CD4-positive, alpha-beta T cell treated with Interleukin-15 for 4 hours (primary cell): ENCODE results near the gene MPLKIP.
"Not testable (repeated sequence)": the region's sequence is repeated elsewhere in the genome, so short reads cannot be mapped to it uniquely, and the experiment has no call there.

Experiments
- DNase-seq: peaks from one replicate; pipeline ENCODE4 v3.0.0-alpha.2; 2020; ENCODE audit warnings: low spot score

The MPLKIP gene

DNA sequence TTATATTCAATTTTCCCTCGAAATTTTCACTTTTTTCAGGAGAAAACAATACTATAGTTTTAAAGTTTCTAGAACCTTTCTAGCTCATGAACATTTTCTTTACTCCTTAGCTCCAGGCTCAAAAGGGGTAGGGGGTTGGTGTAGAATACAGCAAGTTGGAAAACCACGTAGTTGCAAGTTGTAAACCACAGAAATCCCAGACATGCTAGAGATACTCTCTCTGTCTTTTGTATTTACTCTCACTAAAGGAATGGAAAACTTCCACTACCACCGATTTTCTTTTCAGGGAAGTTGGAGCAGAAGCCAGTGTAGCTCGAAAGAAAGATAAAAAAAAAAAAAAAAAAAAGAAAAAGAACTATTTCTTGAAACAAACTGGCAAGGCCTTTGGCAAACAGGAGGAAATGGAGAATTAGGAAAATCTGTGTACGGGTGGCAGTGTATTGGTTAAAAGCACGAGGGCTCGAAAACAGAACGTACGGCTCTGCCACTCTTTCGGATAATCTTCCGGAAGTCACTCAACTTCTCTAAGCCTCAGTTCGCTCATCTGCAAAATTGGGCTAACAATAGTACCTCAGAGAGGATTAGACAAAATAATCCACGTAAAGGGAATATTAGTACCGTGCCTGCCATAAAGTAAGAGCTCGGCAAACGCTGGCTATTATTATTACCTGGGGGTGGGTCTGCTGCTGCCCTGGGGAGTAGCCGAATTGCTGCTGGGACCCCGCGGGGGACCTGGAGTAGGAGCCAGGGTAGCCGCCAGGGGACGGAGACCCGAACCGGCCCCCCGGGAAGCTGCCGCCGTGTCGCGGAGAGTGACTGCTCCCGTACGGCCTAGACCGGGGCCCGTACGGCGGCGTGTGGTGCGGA lies 628 bp downstream of the MPLKIP start:
- peak; percentile 21 for DNase-seq

DNA sequence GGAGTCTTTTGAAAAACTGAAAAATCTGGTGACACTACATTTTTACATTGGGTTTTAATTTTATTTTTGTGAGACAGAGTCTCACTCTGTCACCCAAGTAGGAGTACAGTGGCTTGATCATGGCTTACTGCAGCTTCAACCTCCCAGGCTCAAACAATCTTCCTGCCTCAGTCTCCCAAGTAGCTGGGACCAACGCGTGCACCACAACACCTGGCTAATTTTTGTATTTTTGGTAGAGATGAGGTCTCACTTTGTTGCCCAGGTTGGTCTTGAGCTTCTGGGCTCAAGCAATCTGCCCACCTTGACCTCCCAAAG lies 11.5 kb downstream of the MPLKIP start:
- no peak for DNase-seq

DNA sequence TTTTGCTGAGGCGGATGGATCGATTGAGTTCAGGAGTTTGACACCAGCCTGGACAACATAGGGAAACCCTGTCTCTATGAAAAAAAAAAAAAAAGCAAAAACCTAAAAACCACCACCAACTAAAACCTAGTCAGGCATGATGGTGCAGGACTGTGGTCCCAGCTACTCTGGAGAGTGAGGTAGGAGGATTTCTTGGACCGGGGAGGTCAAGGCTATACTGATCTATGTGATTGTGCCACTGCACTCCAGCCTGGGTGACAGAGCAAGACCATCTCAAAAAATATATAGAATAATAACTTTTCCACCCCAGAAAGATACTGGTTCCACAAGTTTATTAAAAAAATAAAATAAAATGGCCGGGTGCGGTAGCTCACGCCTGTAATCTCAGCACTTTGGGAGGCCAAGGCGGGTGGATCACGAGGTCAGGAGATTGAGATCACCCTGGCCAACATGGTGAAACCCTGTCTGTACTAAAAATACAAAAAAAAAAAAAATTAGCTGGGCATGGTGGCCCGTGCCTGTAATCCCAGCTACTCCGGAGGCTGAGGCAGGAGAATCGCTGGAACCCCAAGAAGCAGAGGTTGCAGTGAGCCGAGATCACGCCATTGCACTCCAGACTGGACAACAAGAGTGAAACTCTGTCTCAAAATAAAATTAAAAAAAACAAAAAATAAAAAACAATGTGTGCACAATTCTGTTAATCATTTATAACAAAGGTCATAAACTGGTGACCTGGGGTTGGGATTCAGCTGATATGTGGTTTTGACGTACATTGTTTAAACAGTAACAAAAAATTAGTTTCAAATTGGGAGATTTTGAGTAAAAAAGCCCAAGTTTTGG lies 12.1 kb downstream of the MPLKIP start:
- not testable (repeated sequence) for DNase-seq

DNA sequence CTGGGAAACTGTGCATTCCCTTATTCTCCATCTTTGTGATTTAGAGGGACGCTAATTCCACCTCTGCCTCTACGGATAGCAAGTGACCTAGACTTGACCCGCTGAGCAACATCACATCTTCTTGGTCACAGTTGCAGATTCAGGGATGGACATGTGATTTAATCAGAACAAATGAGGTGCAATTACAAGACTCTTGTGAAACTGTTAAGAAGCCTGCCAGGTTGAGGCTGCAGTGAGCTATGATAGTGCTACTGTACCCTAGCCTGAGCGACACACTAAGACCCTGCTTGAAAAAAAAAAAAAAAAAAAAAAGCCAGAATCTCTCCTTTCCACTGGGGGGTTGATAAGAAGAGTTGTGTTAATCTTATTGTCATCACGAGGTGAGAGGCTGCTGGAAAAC lies 14.4 kb downstream of the MPLKIP start:
- DNase-seq = no peak

DNA sequence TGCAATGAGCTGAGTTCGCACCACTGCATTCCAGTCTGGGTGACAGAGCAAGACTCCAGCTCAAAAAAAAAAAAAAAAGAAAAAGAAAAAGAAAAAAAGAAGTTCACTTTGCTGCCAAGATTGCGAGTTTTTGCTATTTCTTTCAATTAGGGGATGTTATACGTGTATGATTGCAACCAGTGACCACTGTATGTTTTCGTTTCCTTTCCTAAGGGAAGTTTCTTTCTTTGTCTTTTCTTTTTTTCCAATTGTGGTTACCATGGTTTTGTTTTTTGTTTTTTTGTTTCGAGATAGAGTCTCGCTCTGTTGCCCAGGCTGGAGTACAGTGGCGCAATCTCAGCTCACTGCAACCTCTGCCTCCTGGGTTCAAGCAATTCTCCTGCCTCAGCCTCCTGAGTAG lies 16.2 kb downstream of the MPLKIP start:
- not testable (repeated sequence) for DNase-seq

DNA sequence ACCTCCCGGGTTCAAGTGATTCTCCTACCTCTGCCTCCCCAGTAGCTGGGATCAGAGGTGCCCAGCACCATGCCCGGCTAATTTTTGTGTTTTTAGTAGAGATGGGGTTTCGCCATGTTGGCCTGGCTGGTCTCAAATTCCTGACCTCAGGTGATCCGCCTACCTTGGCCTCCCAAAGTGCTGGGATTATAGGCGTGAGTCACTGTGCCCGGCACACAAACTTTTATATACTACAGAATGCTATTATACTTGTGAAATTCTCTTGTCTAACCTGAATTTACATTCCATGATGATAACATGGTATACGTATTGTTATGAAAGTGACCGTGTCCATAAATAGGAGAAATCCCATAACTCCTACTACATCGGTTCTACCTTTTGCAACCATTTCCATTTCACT lies 17.2 kb downstream of the MPLKIP start:
- DNase-seq = not testable (repeated sequence)

DNA sequence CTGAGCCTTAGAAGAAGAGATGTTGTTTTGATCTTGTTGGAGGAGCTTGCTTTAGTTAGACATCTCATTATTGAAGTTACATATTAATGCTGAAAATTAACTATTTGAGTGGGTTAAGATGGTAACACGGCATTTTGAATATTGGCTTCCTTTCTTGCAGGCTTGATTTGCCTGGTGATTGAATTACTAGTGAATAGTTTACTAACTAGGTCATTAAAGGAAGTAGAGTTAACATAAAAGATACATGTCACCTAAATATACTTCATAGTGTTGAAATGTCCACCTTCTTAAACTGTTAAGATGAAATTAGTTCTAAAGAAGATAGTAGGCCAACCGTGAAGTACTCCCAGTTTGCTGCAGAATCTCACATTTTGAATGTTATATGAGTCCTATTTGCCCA lies 18.5 kb downstream of the MPLKIP start:
- no peak for DNase-seq

DNA sequence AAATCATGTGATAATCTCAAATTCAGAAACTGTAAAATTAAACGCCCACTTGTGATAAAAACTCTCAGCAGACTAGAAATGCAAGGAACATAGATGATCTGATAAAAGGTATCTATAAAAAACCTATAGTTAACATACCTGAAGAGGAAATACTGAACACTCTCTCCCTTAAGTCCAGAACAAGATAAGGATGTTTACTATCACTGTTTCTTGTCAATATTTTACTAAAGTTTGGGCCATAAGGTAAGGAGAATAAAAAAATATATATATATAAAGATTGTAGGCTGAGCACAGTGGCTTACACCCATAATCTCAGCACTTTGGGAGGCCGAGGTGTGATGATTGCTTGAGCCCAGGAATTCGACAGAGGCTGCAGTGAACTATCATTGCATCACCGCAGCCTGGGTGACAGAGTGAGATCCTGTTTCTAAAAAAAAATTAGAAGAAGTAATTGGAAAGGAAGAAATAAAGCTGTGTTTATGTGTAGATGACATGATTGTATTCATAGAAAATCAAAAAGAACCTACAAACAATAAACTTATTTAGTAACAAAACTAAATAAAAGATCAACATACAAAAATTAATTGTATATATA lies 28.4 kb downstream of the MPLKIP start:
- DNase-seq = no peak

DNA sequence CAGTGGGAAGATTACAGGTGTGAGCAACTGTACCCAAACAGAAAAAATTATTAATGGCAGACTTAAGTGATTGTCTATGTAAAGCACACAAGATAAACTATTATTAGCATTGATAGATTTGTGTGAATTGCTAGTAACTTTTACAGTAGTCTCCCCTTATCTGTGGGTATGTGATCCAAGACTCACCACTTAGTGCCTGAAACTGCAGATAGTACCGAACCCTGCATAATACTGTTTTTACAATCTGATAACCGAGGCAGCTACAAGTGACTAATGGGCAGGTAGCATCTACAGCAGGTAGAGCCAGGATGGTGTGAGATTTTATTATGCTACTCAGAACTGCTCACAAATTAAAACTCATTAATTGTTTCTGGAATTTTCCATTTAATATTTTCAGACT lies 31.5 kb downstream of the MPLKIP start:
- no peak for DNase-seq

DNA sequence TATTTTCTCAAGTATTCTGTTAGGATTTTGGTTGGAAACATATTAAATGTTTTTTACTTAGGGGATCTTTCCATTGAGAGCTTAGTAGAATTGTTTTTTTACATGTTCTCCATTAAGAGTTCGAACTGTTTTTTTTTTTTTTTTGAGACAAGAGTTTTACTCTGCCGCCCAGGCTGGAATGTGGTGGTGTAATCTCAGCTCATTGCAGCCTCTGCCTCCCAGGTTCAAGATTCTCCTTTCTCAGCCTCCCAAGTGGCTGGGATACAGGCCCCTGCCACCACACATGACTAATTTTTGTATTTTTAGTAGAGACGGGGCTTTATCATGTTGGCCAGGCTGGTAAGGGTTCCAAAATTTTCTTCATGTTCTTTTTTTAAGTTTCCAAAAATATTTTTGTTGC lies 33.2 kb downstream of the MPLKIP start:
- DNase-seq = no peak

DNA sequence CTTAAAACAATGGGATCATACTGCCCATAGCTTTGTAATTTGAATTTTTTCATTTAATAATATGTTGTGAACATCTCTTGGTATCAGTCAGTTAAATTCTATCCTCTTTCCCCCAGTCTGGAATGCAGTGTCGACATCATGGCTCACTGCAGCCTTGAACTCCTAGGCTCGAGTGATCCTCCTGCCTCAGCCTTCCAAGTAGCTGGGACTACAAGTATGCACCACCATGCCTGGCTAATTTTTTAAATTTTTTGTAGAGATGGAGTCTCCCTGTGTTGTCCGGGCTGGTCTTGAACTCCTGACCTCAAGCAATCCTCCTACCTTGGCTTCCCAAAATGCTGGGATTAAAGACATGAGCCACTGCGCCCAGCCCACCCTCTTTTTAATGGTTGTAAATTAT lies 34.6 kb downstream of the MPLKIP start:
- no peak for DNase-seq

DNA sequence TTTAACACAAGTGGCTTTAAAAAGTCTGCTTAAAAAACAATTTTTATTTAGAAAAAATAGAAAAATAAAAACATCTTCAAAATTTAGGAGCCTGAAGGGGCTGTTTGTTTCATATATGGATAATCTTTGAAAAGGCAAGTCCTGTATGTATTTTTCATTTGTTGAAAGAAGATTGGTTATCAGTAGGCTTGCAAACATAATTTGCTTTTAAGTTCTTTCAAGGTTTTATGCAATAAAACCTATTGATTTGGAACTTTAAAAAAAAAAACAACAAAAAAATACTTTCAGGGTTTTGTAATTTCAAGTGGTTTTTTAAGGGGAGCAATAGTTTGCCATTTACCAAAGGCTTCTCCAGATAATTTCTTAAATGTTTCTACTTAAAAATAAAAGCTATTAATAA lies 35.6 kb downstream of the MPLKIP start:
- no peak for DNase-seq

DNA sequence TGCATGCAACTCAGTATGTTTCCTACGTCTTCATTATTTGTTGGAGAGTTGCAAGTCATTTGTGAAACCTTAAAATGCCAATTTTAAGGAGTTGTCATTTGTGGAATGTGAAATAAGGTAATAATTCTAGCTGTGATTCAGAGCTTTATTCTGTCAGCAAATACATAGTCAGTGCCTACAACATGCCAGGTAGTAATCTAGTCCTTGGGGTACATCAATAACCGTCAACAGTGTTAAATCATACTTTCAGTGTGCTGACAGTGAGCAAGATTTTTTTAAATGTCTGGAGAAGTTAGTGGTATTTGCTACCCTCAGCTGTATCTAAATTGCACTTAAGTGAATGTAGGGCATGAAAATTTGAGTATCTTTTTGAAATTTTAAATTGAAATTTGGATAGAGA lies 36.7 kb downstream of the MPLKIP start:
- DNase-seq = no peak

DNA sequence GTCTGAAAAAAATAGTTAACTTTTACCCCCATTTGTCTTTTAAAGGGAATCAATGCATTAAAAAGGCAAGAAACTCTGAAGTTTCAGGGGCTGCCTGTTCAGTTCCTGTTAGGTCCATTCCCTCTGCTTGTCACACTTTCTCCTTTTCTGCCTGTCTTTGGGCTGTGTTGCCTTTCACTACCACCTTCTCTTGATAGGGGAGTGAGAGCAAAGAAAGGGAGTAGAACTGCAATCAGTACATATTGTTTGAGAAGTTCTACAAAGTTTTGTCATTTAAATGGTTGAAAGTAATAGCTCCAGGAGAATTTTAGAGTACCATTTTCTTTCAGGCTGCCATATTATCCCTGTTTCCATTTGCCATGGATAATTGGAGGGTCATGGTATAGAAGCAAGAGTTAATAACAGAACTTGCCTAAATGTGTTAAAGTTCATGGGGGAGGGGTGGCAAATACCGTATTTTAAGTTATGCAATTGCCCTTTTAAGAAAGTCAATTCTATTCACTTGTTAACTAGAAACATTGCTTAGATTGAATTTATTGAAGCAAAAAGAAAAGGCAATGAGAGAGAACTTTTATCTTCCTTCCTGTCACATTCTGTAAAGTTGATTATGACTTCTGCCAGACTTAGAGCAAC lies 38.6 kb downstream of the MPLKIP start:
- DNase-seq = no peak

DNA sequence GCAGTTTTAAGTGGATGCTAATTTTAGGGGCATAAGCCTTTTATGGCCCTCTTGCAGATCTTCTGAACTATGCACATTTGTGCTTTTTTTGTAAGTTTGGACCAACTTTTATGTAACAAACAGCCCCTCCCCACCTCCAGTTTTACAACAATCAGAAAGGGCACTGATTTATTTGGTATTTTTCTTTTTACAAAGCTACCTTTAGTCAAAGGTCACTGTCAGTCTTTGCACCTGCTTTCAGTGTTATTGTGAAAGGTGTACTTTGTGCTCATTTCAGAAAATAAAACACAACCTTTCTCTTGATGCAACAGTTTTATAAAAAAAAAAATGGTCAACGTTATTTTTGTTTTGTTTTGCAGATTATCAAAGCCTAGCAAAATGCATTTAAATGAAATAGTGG lies 39.2 kb downstream of the MPLKIP start:
- DNase-seq = no peak

DNA sequence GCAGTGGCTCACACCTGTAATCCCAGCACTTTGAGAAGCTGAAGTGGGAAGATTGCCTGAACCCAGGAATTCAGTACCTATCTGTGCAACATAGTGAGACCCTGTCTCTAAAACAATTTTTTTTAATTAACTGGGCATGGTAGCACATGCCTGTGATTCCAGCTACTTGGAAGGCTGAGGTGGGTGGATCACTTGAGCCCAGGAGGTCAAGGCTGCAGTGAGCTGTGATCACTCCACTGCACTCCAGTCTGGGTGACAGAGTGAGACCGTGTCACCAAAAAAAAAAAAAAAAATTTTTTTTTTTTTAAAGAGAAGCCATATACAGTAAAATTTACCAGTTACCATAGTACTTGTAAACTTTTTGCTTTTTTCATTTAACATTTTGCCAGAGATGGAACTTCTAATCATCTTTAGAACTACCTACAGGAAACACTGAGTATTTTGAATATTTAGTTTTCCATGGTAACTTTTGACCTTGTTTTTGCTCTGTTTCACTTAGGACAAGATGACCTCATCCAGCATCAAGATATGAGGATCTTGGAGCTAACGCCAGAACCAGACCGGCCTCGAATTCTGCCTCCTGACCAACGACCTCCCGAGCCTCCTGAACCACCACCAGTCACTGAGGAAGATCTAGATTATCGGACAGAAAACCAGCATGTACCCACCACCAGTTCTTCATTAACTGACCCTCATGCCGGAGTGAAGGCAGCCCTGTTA lies 40.6 kb downstream of the MPLKIP start:
- DNase-seq = no peak

DNA sequence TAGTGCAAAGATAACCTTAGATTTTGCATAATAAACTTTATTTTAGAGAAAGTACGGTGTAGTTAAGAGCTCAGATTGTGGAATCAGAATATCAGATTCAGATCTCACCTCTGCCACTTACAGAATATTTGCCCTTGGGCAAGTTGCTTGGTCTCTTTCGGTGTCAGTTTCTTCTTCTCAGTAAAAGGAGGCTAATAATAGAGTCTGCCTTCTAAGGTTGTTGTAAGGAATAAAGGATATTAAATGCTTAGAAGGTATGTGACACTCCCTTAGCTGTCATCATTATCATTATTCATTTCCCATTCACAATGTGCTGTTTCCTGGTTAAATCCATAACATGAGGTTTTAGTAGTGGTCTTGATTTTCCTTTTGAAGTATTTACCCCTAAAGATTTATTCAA lies 42.2 kb downstream of the MPLKIP start:
- no peak for DNase-seq

DNA sequence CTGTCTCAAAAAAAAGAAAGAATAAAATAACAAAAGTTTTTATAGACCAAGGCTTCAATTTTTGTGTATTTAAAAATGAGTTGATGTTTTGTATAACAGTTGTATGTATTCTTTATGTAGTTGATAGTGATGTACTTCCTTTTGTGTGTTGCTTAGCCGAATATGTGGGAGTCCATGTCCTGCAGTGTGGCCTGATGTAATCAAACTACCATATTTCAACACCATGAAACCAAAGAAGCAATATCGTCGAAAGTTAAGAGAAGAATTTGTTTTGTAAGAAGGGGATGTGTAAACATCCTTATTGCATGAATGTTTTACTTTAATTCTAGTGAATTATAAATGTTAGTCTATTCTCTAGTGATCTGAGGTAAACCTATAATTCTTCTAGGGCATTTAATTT lies 56.6 kb downstream of the MPLKIP start:
- DNase-seq = no peak
